Gastrocnemius medialis (tissue), 4 donors: ENCODE data around the gene HMCN2. TPM values are rescaled to one million over a fixed set of nuclear protein-coding genes. Genes with fewer than 3 reads are reported as not detected.

Experiments
- ATAC-seq, 2 donors: fragments of 150-250 bp; one replicate each; pipeline ENCODE4 v1.9.1; 2016
- DNase-seq, 2 donors: peaks; one replicate each; pipeline ENCODE4 v3.0.0-alpha.2; 2019
- H3K27ac ChIP-seq, 4 donors: fragments of 200-600 bp; sonication (generic); 1 replicate in 1 of 4; 2 replicates in 3 of 4; pipeline ENCODE4 v1.5.1; 2016 to 2018; ENCODE audit warnings: mild to moderate bottlenecking in 2 of 4, moderate library complexity in 1 of 4
- H3K27me3 ChIP-seq, 3 donors: fragments of 200-600 bp; sonication (generic) in 2 of 3; 1 replicate in 1 of 3; 2 replicates in 2 of 3; pipeline versions ENCODE4 v1.5.1 to v1.6.0; 2016 to 2019; ENCODE audit warnings: mild to moderate bottlenecking in 1 of 3, moderate library complexity in 1 of 3
- H3K36me3 ChIP-seq, 2 donors: fragments of 200-600 bp; sonication (generic) in 1 of 2; one replicate each; pipeline ENCODE4 v1.5.1; 2017 to 2018
- H3K4me1 ChIP-seq, 2 donors: fragments of 200-600 bp; sonication (generic) in 1 of 2; one replicate each; pipeline ENCODE4 v1.5.1; 2016 to 2017; ENCODE audit warnings: mild to moderate bottlenecking in 2 of 2
- H3K4me3 ChIP-seq, 4 donors: fragments of 200-600 bp; sonication (generic) in 3 of 4; 1 replicate in 1 of 4; 2 replicates in 3 of 4; pipeline ENCODE4 v1.5.1; 2016 to 2019; ENCODE audit warnings: mild to moderate bottlenecking in 2 of 4
- H3K9me3 ChIP-seq, 3 donors: fragments of 200-600 bp; sonication (generic) in 2 of 3; 1 replicate in 1 of 3; 2 replicates in 2 of 3; pipeline ENCODE4 v1.5.1; 2016 to 2019
- POLR2A ChIP-seq, 2 donors: fragments of 450-650 bp; IDR thresholded peaks; one replicate each; pipeline ENCODE4 v1.6.1; 2017; ENCODE audit warnings: antibody characterized with exemption in 2 of 2, mild to moderate bottlenecking in 2 of 2, moderate library complexity in 2 of 2
- in situ Hi-C, 4 donors: fragments of 200-750 bp; cut with MboI; loops; one replicate each; pipeline versions ENCODE4 v1.15.0 to v1.8.0; 2017; ENCODE audit warnings: low sequenced_read_pairs in 4 of 4
- intact Hi-C: fragments of 100-400 bp; cut with DNase I; formaldehyde crosslinking; loops from one replicate; pipeline ENCODE4 v1.15.1; 2023; ENCODE audit warnings: low total_unique reads
- total RNA-seq, 4 donors: library from RNA; depleted of rRNA; stranded (reverse); fragments of >200 nt; gene quantifications; one replicate each; pipeline versions ENCODE4 v1.1.0 to v1.2.3, GENCODE V29; 2016
- TF ChIP-seq, protein P1 (sequence below), 5 experiments: fragments of 450-650 bp in 3 of 5; fragments of 200-600 bp in 2 of 5; sonication (generic) in 2 of 5; IDR thresholded peaks in 4 of 5; conservative IDR thresholded peaks in 1 of 5; 1 replicate in 4 of 5; 2 replicates in 1 of 5; pipeline ENCODE4 v1.5.1; 2016 to 2019; ENCODE audit warnings: antibody characterized with exemption in 5 of 5, mild to moderate bottlenecking in 3 of 5, moderate library complexity in 3 of 5

The HMCN2 gene
- total RNA-seq, 4 donors from 2014 or later: 1.9 to 8.5 (median 7.7) TPM

DNA sequence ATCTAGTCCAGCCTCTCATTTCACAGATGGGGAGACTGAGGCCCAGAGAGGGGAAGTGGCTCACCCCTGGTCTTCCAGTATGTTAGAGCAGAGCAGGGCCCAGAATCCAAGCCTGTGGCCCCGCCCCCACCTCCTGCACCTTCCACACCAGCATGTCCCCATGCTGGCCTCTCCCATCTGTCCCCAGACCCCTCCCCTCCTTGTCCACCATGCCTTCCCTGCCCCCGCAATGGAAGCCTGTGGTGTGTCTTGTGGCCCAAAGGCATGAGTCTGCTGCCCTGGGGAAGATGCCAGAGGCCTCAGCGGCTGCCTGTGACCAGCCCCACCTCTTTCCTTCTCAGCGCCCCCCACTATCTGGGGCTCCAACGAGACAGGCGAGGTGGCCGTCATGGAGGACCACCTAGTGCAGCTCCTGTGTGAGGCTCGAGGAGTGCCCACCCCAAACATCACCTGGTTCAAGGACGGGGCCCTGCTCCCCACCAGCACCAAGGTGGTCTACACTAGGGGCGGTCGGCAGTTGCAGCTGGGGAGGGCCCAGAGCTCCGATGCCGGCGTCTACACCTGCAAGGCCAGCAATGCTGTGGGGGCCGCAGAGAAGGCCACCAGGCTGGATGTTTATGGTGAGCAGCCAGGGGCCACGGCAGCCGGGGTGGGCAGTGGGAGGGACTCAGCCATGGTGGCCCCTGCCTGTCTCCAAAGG lies 87.2 kb downstream of the HMCN2 start:
- DNase-seq: no peak
- H3K27me3 ChIP-seq: no peaks in the 10 kb centered on the region
- H3K9me3 ChIP-seq: no peaks in the 10 kb centered on the region
- intact Hi-C loops: no loop called here
- H3K4me1 ChIP-seq: no peaks in the 10 kb centered on the region
- TF ChIP-seq POLR2A (IDR thresholded peaks at IDR 0.05): no peak
- TF ChIP-seq, protein P1, sequence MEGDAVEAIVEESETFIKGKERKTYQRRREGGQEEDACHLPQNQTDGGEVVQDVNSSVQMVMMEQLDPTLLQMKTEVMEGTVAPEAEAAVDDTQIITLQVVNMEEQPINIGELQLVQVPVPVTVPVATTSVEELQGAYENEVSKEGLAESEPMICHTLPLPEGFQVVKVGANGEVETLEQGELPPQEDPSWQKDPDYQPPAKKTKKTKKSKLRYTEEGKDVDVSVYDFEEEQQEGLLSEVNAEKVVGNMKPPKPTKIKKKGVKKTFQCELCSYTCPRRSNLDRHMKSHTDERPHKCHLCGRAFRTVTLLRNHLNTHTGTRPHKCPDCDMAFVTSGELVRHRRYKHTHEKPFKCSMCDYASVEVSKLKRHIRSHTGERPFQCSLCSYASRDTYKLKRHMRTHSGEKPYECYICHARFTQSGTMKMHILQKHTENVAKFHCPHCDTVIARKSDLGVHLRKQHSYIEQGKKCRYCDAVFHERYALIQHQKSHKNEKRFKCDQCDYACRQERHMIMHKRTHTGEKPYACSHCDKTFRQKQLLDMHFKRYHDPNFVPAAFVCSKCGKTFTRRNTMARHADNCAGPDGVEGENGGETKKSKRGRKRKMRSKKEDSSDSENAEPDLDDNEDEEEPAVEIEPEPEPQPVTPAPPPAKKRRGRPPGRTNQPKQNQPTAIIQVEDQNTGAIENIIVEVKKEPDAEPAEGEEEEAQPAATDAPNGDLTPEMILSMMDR (IDR thresholded peaks at IDR 0.05 in 4 of 5, conservative IDR thresholded peaks at IDR 0.05 in 1 of 5): no peak
- no peak for ATAC-seq
- H3K27ac ChIP-seq: no peak overlapping the region
- H3K4me3 ChIP-seq: no peak overlapping the region
- H3K36me3 ChIP-seq: no peaks in the 10 kb centered on the region
- in situ Hi-C loops: no loop called here

DNA sequence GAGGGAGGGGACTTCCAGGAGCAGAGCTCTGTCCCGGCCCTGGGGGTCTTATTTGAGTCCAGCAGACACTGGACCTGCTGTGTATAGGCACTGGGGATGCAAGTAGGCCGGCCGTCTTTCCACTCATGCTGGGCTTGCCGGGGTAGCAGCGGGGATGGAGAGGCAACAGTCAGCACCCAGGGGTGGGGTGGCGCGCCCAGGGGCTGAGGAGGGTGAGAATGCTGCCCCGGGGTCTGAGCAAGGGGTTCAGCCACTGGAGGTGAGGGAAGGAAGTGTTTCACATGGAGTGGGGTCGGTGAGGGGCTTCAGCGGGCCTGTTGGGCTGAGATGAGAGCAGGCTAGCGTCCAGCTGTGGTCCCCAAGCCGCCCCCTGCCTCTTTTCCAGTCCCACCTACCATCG lies 88.8 kb downstream of the HMCN2 start:
- H3K4me3 ChIP-seq: no peak overlapping the region
- in situ Hi-C loops (no loop called here), intact Hi-C loops (no loop called here)
- no peaks in the 10 kb centered on the region for H3K9me3 ChIP-seq
- ATAC-seq (no peak), DNase-seq (no peak)
- peak overlapping the region in 1 of 4 donors; percentile 34 for H3K27ac ChIP-seq
- TF ChIP-seq POLR2A (IDR thresholded peaks at IDR 0.05): no peak
- TF ChIP-seq, protein P1 (IDR thresholded peaks at IDR 0.05 in 4 of 5, conservative IDR thresholded peaks at IDR 0.05 in 1 of 5): no peak
- H3K27me3 ChIP-seq: no peaks in the 10 kb centered on the region
- no peaks in the 10 kb centered on the region for H3K4me1 ChIP-seq
- no peaks in the 10 kb centered on the region for H3K36me3 ChIP-seq

DNA sequence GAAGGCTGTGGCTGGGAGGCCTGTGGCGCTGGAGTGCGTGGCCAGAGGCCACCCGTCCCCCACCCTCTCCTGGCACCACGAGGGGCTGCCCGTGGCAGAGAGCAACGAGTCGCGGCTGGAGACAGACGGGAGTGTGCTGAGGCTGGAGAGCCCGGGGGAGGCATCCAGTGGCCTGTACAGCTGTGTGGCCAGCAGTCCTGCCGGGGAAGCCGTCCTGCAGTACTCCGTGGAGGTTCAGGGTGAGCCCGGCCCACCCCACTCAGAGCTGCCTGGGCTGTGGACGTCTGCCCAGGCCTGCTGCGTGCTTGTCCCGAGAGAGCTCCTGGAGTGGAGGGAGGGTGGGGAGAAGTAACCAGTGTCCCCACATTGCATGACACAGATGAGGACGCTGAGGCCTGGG lies 89.2 kb downstream of the HMCN2 start:
- Histone ChIP-seq H3K36me3 (no peaks in the 10 kb centered on the region), H3K4me3 (no peak overlapping the region), H3K9me3 (no peaks in the 10 kb centered on the region), H3K4me1 (no peaks in the 10 kb centered on the region), H3K27ac (peak overlapping the region in 1 of 4 donors; percentile 34), H3K27me3 (no peaks in the 10 kb centered on the region)
- DNase-seq (peak in 1 of 2 donors; percentile 57), ATAC-seq (peak; percentile 26 to 46)
- in situ Hi-C loops (no loop called here), intact Hi-C loops (no loop called here)
- TF ChIP-seq, protein P1 (IDR thresholded peaks at IDR 0.05 in 4 of 5, conservative IDR thresholded peaks at IDR 0.05 in 1 of 5): no peak
- TF ChIP-seq POLR2A (IDR thresholded peaks at IDR 0.05): no peak

DNA sequence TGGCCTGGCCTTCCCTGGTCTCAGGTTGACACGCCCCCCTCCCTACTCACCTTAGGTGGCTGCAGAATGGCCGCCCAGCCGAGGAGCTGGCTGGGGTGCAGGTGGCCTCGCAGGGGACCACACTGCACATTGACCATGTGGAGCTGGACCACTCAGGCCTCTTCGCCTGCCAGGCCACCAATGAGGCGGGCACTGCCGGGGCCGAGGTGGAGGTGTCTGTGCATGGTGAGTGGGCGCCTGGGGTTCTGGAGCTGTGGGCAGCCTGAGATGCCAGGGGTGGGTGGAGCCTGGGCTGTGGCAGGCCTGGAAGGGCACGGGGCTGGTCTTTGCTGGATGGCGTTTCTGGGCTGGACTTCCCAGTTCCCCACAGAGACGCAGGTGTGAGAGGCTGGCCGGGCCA lies 90.5 kb downstream of the HMCN2 start:
- ATAC-seq: no peak
- no peaks in the 10 kb centered on the region for H3K9me3 ChIP-seq
- no peaks in the 10 kb centered on the region for H3K36me3 ChIP-seq
- no peaks in the 10 kb centered on the region for H3K4me1 ChIP-seq
- H3K27ac ChIP-seq: no peak overlapping the region
- H3K4me3 ChIP-seq: no peak overlapping the region
- H3K27me3 ChIP-seq: no peaks in the 10 kb centered on the region
- no peak for DNase-seq
- intact Hi-C loops: no loop called here
- TF ChIP-seq, protein P1 (IDR thresholded peaks at IDR 0.05 in 4 of 5, conservative IDR thresholded peaks at IDR 0.05 in 1 of 5): no peak
- no peak for TF ChIP-seq POLR2A (IDR thresholded peaks at IDR 0.05)
- in situ Hi-C loops: no loop called here
